C4-2B (cell line): ENCODE data around the gene ANKRD55.
"Not testable (repeated sequence)": the region's sequence is repeated elsewhere in the genome, so short reads cannot be mapped to it uniquely, and the experiment has no call there.

Experiments
- H3K27ac ChIP-seq: fragments of 450-650 bp; 2 replicates; pipeline ENCODE4 v1.5.1; 2017
- CTCF ChIP-seq: fragments of 450-650 bp; conservative IDR thresholded peaks from 2 replicates; pipeline ENCODE4 v1.5.1; 2017; ENCODE audit warnings: mild to moderate bottlenecking
- ZFX ChIP-seq: fragments of 450-650 bp; IDR thresholded peaks from 2 replicates; pipeline ENCODE4 v1.6.1; 2017

Gene ANKRD55

GRCh38 chr5:56102889-56103288 lies 130.2 kb downstream of the ANKRD55 start:
- TF ChIP-seq ZFX = no peak
- no peak for TF ChIP-seq CTCF
- H3K27ac ChIP-seq = no peak overlapping the region

- not testable (repeated sequence) for H3K27ac ChIP-seq
These were observed 130.9 kb downstream of the ANKRD55 start for GRCh38 chr5:56102207-56102606.

- TF ChIP-seq CTCF (no peak), ZFX (no peak)
- H3K27ac ChIP-seq = no peak overlapping the region
These were observed 131.9 kb downstream of the ANKRD55 start for GRCh38 chr5:56101180-56101579.

GRCh38 chr5:56100439-56101176 lies 132.5 kb downstream of the ANKRD55 start:
- no peak for TF ChIP-seq CTCF
- no peak for TF ChIP-seq ZFX
- H3K27ac ChIP-seq = no peak overlapping the region

- H3K27ac ChIP-seq = no peak overlapping the region
- TF ChIP-seq ZFX = no peak
- no peak for TF ChIP-seq CTCF
These were observed 133.8 kb downstream of the ANKRD55 start for GRCh38 chr5:56099346-56099745.

- peak overlapping the region; percentile 64 for H3K27ac ChIP-seq
- TF ChIP-seq ZFX (no peak), CTCF (no peak)
These were observed 136.1 kb downstream of the ANKRD55 start for GRCh38 chr5:56097055-56097454.

GRCh38 chr5:56095579-56096102 lies 137.5 kb downstream of the ANKRD55 start:
- TF ChIP-seq CTCF (no peak), ZFX (no peak)
- no peak overlapping the region for H3K27ac ChIP-seq
